ENCODE measurements around the gene FOXP3. TPM values are rescaled to one million over a fixed set of nuclear protein-coding genes. Genes with fewer than 3 reads are reported as not detected.

FOXP3 gene
- total RNA-seq, 1 experiment from 2014 or later: not detected

DNA sequence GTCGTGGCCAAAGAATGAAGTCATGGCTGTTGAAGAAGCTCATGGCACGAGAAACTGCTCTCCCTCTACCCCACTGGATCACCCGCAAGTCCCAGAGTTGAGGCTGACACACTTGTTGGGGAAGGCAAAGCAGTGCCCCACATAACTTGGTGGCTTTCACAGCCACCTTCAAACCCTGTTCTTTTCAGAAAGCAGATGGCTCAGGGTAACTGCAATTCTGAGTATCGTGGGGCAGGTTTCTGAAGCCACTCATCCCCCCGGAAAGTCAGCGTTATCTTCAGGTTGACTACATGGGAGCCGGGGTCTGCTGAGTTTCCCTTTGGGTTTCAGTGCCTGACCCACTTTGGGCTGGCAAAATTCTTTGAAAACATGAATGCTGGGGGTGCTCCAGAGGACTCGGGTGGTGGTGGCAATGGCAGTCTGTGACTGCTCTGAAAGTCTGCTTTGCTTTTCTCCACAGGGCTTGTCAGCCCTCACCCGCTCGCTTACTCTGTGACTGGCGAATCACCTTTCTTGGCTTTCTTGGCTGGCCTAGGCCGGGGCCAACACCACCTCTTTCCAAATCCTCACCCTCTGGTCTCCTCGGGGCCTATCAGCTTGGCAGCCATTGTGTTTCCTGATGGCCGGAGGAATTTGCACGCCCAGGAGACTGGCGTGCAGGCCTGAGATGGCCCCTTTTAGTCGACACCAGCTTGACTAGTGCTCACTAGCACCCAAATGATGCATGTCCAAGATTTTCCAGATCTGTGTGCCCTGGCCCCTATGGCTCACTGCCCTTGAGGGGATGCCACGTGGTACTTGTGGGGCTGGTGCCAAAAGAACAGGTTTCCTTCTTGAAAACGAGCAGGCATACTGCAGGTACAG lies 12.4 kb upstream of the FOXP3 start:
- H3K4me1 ChIP-seq (ENCODE audit: insufficient read depth, low read length, poor library complexity, severe bottlenecking): peaks cover 3% of the 10 kb centered on the region
- CTCF ChIA-PET: no interaction called here
- POLR2A ChIA-PET (ENCODE audit: low non-redundant PET): no interaction called here
- TF ChIP-seq, protein P1, sequence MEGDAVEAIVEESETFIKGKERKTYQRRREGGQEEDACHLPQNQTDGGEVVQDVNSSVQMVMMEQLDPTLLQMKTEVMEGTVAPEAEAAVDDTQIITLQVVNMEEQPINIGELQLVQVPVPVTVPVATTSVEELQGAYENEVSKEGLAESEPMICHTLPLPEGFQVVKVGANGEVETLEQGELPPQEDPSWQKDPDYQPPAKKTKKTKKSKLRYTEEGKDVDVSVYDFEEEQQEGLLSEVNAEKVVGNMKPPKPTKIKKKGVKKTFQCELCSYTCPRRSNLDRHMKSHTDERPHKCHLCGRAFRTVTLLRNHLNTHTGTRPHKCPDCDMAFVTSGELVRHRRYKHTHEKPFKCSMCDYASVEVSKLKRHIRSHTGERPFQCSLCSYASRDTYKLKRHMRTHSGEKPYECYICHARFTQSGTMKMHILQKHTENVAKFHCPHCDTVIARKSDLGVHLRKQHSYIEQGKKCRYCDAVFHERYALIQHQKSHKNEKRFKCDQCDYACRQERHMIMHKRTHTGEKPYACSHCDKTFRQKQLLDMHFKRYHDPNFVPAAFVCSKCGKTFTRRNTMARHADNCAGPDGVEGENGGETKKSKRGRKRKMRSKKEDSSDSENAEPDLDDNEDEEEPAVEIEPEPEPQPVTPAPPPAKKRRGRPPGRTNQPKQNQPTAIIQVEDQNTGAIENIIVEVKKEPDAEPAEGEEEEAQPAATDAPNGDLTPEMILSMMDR (conservative IDR thresholded peaks at IDR 0.05; ENCODE audit: low read depth, low read length): no peak
- TF ChIP-seq EZH2 (IDR thresholded peaks at IDR 0.05; ENCODE audit: borderline replicate concordance, low read depth, low read length, poor library complexity, severe bottlenecking): no peak
- H3K27ac ChIP-seq (ENCODE audit: low read depth, low read length, poor library complexity, severe bottlenecking): no peak overlapping the region
- BruUV-seq (replicated peaks): no TSS peak
- no peaks in the 10 kb centered on the region for H3K9me3 ChIP-seq (ENCODE audit: low read depth, low read length, poor library complexity, severe bottlenecking)
- no peak overlapping the region for H3K4me3 ChIP-seq (ENCODE audit: low read depth, low read length, poor library complexity, severe bottlenecking)
- DNase-seq (ENCODE audit: low spot score): no peak
- no peaks in the 10 kb centered on the region for H3K27me3 ChIP-seq (replicated peaks; ENCODE audit: insufficient read depth, low read depth, low read length, poor library complexity)
- intact Hi-C loops (cut with micrococcal nuclease; ENCODE audit: unreplicated experiment): no loop called here
- H3K36me3 ChIP-seq (ENCODE audit: insufficient read depth, low read length, poor library complexity, severe bottlenecking): no peaks in the 10 kb centered on the region

DNA sequence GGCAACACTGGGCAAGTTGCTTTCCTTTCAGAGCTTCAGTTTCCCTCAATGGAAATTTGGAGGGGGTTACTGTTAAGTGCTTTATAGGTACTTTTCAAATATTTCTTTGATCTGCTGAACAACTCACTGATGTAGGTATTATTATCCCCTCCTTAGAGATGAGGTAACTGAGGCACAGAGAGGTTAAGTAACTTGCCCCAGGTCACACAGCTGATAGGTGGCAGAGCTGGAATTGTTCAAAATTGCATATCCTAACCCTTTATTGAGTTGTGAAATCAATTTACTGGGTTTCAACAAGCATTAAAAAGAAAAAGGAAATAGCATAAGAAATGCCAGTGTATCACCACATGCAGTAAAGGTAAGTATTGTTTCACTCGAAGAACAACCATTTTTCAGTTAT lies 11.7 kb upstream of the FOXP3 start:
- ChIA-PET CTCF (no interaction called here), POLR2A (ENCODE audit: low non-redundant PET) (no interaction called here)
- no peaks in the 10 kb centered on the region for H3K9me3 ChIP-seq (ENCODE audit: low read depth, low read length, poor library complexity, severe bottlenecking)
- TF ChIP-seq, protein P1 (conservative IDR thresholded peaks at IDR 0.05; ENCODE audit: low read depth, low read length): no peak
- TF ChIP-seq EZH2 (IDR thresholded peaks at IDR 0.05; ENCODE audit: borderline replicate concordance, low read depth, low read length, poor library complexity, severe bottlenecking): no peak
- no peaks in the 10 kb centered on the region for H3K36me3 ChIP-seq (ENCODE audit: insufficient read depth, low read length, poor library complexity, severe bottlenecking)
- no peak for DNase-seq (ENCODE audit: low spot score)
- no peaks in the 10 kb centered on the region for H3K27me3 ChIP-seq (replicated peaks; ENCODE audit: insufficient read depth, low read depth, low read length, poor library complexity)
- intact Hi-C loops (cut with micrococcal nuclease; ENCODE audit: unreplicated experiment): no loop called here
- BruUV-seq (replicated peaks): no TSS peak
- no peak overlapping the region for H3K4me3 ChIP-seq (ENCODE audit: low read depth, low read length, poor library complexity, severe bottlenecking)
- H3K27ac ChIP-seq (ENCODE audit: low read depth, low read length, poor library complexity, severe bottlenecking): no peak overlapping the region
- peaks cover 5% of the 10 kb centered on the region for H3K4me1 ChIP-seq (ENCODE audit: insufficient read depth, low read length, poor library complexity, severe bottlenecking)

DNA sequence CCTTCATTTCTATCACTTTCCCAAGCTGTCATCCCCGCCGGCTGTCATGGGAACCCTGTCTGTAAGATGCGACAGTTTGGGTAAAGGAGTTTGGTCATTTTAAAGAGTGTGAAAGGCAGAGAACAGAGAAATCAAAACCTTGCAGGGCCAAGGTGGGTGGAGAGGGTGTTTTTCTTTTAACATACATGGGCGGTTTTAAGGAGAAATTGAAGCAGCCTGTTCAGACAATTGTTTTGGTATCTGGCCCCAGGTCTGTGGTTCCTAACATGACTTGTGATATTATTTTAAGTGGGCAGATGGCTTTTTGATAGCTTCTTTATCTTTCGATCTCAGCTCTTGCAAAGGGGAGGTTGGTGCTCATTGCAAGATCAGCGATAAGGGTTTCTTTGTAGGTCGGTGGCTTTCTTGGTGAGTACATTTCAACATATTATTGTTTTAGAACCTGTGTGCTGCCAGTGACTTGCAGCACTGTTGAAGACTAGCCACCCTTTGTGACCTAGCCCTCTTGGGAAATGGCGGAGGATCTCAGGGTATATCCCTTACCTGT lies 8.7 kb upstream of the FOXP3 start:
- Histone ChIP-seq H3K4me3 (ENCODE audit: low read depth, low read length, poor library complexity, severe bottlenecking) (no peak overlapping the region), H3K36me3 (ENCODE audit: insufficient read depth, low read length, poor library complexity, severe bottlenecking) (no peaks in the 10 kb centered on the region), H3K9me3 (ENCODE audit: low read depth, low read length, poor library complexity, severe bottlenecking) (no peaks in the 10 kb centered on the region), H3K27me3 (replicated peaks; ENCODE audit: insufficient read depth, low read depth, low read length, poor library complexity) (no peaks in the 10 kb centered on the region), H3K27ac (ENCODE audit: low read depth, low read length, poor library complexity, severe bottlenecking) (no peak overlapping the region), H3K4me1 (ENCODE audit: insufficient read depth, low read length, poor library complexity, severe bottlenecking) (peaks cover 11% of the 10 kb centered on the region)
- intact Hi-C loops (cut with micrococcal nuclease; ENCODE audit: unreplicated experiment): no loop called here
- DNase-seq (ENCODE audit: low spot score): no peak
- ChIA-PET POLR2A (ENCODE audit: low non-redundant PET) (interaction anchor here (0.9 kb wide), 1 partner anchor 425 kb away, joined by 3 read pairs; no protein-coding TSS in a partner anchor), CTCF (no interaction called here)
- TF ChIP-seq, protein P1 (conservative IDR thresholded peaks at IDR 0.05; ENCODE audit: low read depth, low read length): no peak
- TF ChIP-seq EZH2 (IDR thresholded peaks at IDR 0.05; ENCODE audit: borderline replicate concordance, low read depth, low read length, poor library complexity, severe bottlenecking): no peak
- BruUV-seq (replicated peaks): no TSS peak

All from A673 (cell line).